SK-N-SH treated with all-trans-retinoic acid at 6 μM for 48 hours (cell line): Measurements from ENCODE around the gene MED16.

Source experiments
- CREB5 ChIP-seq: fragments of 250-450 bp; sonication (Bioruptor Pico); IDR thresholded peaks from 2 replicates; pipeline ENCODE4 v1.5.1; 2020; ENCODE audit warnings: low read depth, mild to moderate bottlenecking, moderate library complexity
- ESRRG ChIP-seq: fragments of 250-450 bp; sonication (Bioruptor Pico); IDR thresholded peaks from 2 replicates; pipeline ENCODE4 v1.6.1; 2021; ENCODE audit warnings: mild to moderate bottlenecking
- RARB ChIP-seq: fragments of 250-450 bp; sonication (Bioruptor Pico); IDR thresholded peaks from 2 replicates; pipeline ENCODE4 v1.8.0; 2021; ENCODE audit warnings: mild to moderate bottlenecking, moderate library complexity

- TF ChIP-seq CREB5 (CRISPR knock-in tag) (no peak), ESRRG (no peak), RARB (CRISPR knock-in tag) (no peak)
These were observed 25.7 kb upstream of the MED16 start for GRCh38 chr19:918481-919198.
